Measurements from ENCODE around the gene LCE1F.

The LCE1F gene

GRCh38 chr1:152741656-152742055 is 33.3 kb upstream of the LCE1F start:
- Histone ChIP-seq H3K4me1 (no peaks in the 10 kb centered on the region), H3K36me3 (no peaks in the 10 kb centered on the region), H3K27me3 (no peaks in the 10 kb centered on the region), H3K4me3 (ENCODE audit: low read depth, low read length) (no peak overlapping the region), H3K9me3 (no peaks in the 10 kb centered on the region)
- no peak for TF ChIP-seq CTCF (IDR thresholded peaks at IDR 0.05; ENCODE audit: low read depth, low read length)
- DNase-seq = no peak

- DNase-seq = no peak
- Histone ChIP-seq H3K27me3 (no peaks in the 10 kb centered on the region), H3K9me3 (no peaks in the 10 kb centered on the region), H3K36me3 (no peaks in the 10 kb centered on the region), H3K4me1 (no peaks in the 10 kb centered on the region), H3K4me3 (ENCODE audit: low read depth, low read length) (no peak overlapping the region)
- TF ChIP-seq CTCF (IDR thresholded peaks at IDR 0.05; ENCODE audit: low read depth, low read length) = no peak
Observed at GRCh38 chr1:152743371-152744145, 31.4 kb upstream of the LCE1F start.

- TF ChIP-seq CTCF (IDR thresholded peaks at IDR 0.05; ENCODE audit: low read depth, low read length) = no peak
- H3K9me3 ChIP-seq = no peaks in the 10 kb centered on the region
- DNase-seq = no peak
- H3K4me3 ChIP-seq (ENCODE audit: low read depth, low read length) = no peak overlapping the region
- no peaks in the 10 kb centered on the region for H3K4me1 ChIP-seq
- H3K27me3 ChIP-seq = no peaks in the 10 kb centered on the region
- H3K36me3 ChIP-seq = no peaks in the 10 kb centered on the region
Observed at GRCh38 chr1:152745289-152745704, 29.6 kb upstream of the LCE1F start.

- Histone ChIP-seq H3K4me1 (no peaks in the 10 kb centered on the region), H3K4me3 (ENCODE audit: low read depth, low read length) (no peak overlapping the region), H3K9me3 (no peaks in the 10 kb centered on the region), H3K27me3 (no peaks in the 10 kb centered on the region), H3K36me3 (no peaks in the 10 kb centered on the region)
- DNase-seq = no peak
- no peak for TF ChIP-seq CTCF (IDR thresholded peaks at IDR 0.05; ENCODE audit: low read depth, low read length)
Observed at GRCh38 chr1:152745765-152746444, 29.0 kb upstream of the LCE1F start.

GRCh38 chr1:152747831-152748230 is 27.1 kb upstream of the LCE1F start:
- Histone ChIP-seq H3K27me3 (no peaks in the 10 kb centered on the region), H3K9me3 (no peaks in the 10 kb centered on the region), H3K4me1 (no peaks in the 10 kb centered on the region), H3K4me3 (ENCODE audit: low read depth, low read length) (no peak overlapping the region), H3K36me3 (no peaks in the 10 kb centered on the region)
- no peak for DNase-seq
- no peak for TF ChIP-seq CTCF (IDR thresholded peaks at IDR 0.05; ENCODE audit: low read depth, low read length)

- no peak for TF ChIP-seq CTCF (IDR thresholded peaks at IDR 0.05; ENCODE audit: low read depth, low read length)
- Histone ChIP-seq H3K36me3 (no peaks in the 10 kb centered on the region), H3K4me1 (no peaks in the 10 kb centered on the region), H3K27me3 (no peaks in the 10 kb centered on the region), H3K4me3 (ENCODE audit: low read depth, low read length) (no peak overlapping the region), H3K9me3 (no peaks in the 10 kb centered on the region)
- DNase-seq = no peak
Observed at GRCh38 chr1:152752225-152752624, 22.7 kb upstream of the LCE1F start.

Data from BE2C (cell line).